CD4-positive, alpha-beta memory T cell (primary cell): ENCODE data around the gene NR3C2. TPM values are rescaled to one million over a fixed set of nuclear protein-coding genes. Genes with fewer than 3 reads are reported as not detected.
A peak's percentile ranks its signal among the peaks of the same experiment; 100 is the strongest.

Experiments
- CTCF ChIA-PET: fragments of 350-600 bp; sonication (Branson Sonifier 250); formaldehyde crosslinking; loops from one replicate; lab custom pipeline; 2021; ENCODE audit warnings: inconsistent platforms; ENCODE audit not compliant: partially characterized antibody; lab: Charles Lee
- POLR2A ChIA-PET: fragments of 350-600 bp; sonication (Branson Sonifier 250); formaldehyde crosslinking; loops from one replicate; lab custom pipeline; 2021; ENCODE audit not compliant: partially characterized antibody; lab: Charles Lee
- DNase-seq, 5 donors: peaks; one replicate each; pipeline versions ENCODE4 v3.0.0 to v3.0.0-alpha.2; 2020 to 2022; ENCODE audit warnings: mixed read lengths in 1 of 5
- H3K27ac ChIP-seq: one replicate; pipeline ENCODE4 v1.7.0; 2013; ENCODE audit warnings: low read depth, low read length
- H3K27me3 ChIP-seq: 2 replicates; pipeline ENCODE4 v1.7.0; 2013; ENCODE audit warnings: mild to moderate bottlenecking, low read length, moderate library complexity; ENCODE audit not compliant: insufficient read depth
- H3K36me3 ChIP-seq: 2 replicates; pipeline ENCODE4 v1.7.0; 2013; ENCODE audit warnings: mild to moderate bottlenecking, low read length, moderate library complexity; ENCODE audit not compliant: insufficient read depth
- H3K4me1 ChIP-seq: 2 replicates; pipeline ENCODE4 v1.7.0; 2013; ENCODE audit warnings: mild to moderate bottlenecking, low read length, moderate library complexity; ENCODE audit not compliant: insufficient read depth
- H3K4me3 ChIP-seq, 2 donors: one replicate each; pipeline ENCODE4 v1.7.0; 2013; ENCODE audit warnings: low read length in 2 of 2, mild to moderate bottlenecking in 1 of 2
- H3K9me3 ChIP-seq, 2 donors: one replicate each; pipeline ENCODE4 v1.7.0; 2013; ENCODE audit warnings: low read length in 2 of 2, control low read depth in 1 of 2; ENCODE audit not compliant: control insufficient read depth in 1 of 2
- H3K27ac Mint-ChIP-seq, 7 donors: one replicate each; pipeline ENCODE4 v1.8.0; 2020 to 2021; ENCODE audit warnings: mixed read lengths in 7 of 7, mild to moderate bottlenecking in 6 of 7, inconsistent platforms in 3 of 7, moderate library complexity in 3 of 7
- H3K27me3 Mint-ChIP-seq, 2 donors: one replicate each; pipeline ENCODE4 v1.8.0; 2020 to 2021; ENCODE audit warnings: mixed read lengths in 2 of 2
- H3K36me3 Mint-ChIP-seq, 2 donors: one replicate each; pipeline ENCODE4 v1.8.0; 2020 to 2021; ENCODE audit warnings: mixed read lengths in 2 of 2, inconsistent platforms in 1 of 2, mild to moderate bottlenecking in 1 of 2
- H3K4me1 Mint-ChIP-seq, 4 donors: one replicate each; pipeline ENCODE4 v1.8.0; 2020 to 2021; ENCODE audit warnings: mixed read lengths in 4 of 4, mild to moderate bottlenecking in 1 of 4
- H3K4me3 Mint-ChIP-seq, 8 donors: one replicate each; pipeline ENCODE4 v1.8.0; 2020 to 2021; ENCODE audit warnings: mixed read lengths in 8 of 8, mild to moderate bottlenecking in 7 of 8, moderate library complexity in 6 of 8, inconsistent platforms in 3 of 8
- H3K9me3 Mint-ChIP-seq, 8 donors: one replicate each; pipeline ENCODE4 v1.8.0; 2020 to 2021; ENCODE audit warnings: mixed read lengths in 8 of 8, mild to moderate bottlenecking in 5 of 8, inconsistent platforms in 3 of 8, moderate library complexity in 1 of 8
- intact Hi-C: fragments of 100-400 bp; cut with micrococcal nuclease; formaldehyde crosslinking; loops from one replicate; pipeline ENCODE4 v1.15.1; 2023
- polyA plus RNA-seq, 2 donors: library from polyadenylated mRNA; unstranded; fragments of 300-500 nt; fragmentation: Illumina TruSeq; gene quantifications; one replicate each; pipeline ENCODE4 v1.2.3, GENCODE V29; 2021
- total RNA-seq, 2 experiments: library from RNA; stranded (reverse); gene quantifications; one replicate each; pipeline ENCODE4 v1.2.3, GENCODE V29; 2021

The NR3C2 gene
- total and polyA plus RNA-seq, 4 experiments from 2014 or later = 4.9 to 50.9 (median 26.8) TPM

GRCh38 chr4:148238811-148239493 lies 203.3 kb downstream of the NR3C2 start:
- H3K4me1 Mint-ChIP-seq = peaks cover 11 to 18% (median 17%) of the 10 kb centered on the region in 4 donors
- no peaks in the 10 kb centered on the region for H3K36me3 ChIP-seq
- no peak overlapping the region for H3K27ac ChIP-seq
- H3K9me3 ChIP-seq = no peaks in the 10 kb centered on the region
- H3K9me3 Mint-ChIP-seq = no peaks in the 10 kb centered on the region
- no peaks in the 10 kb centered on the region for H3K27me3 ChIP-seq
- ChIA-PET CTCF (interaction anchor here (0.6 kb wide), 1 partner anchor 11 kb away, joined by 4 read pairs; no protein-coding TSS in a partner anchor), POLR2A (no interaction called here)
- intact Hi-C loops = no loop called here
- no peak overlapping the region for H3K4me3 Mint-ChIP-seq
- peak overlapping the region in 2 of 7 donors; percentile 53 to 89 for H3K27ac Mint-ChIP-seq
- H3K36me3 Mint-ChIP-seq = peaks cover 0 to 13% of the 10 kb centered on the region in 2 donors
- no peak overlapping the region for H3K4me3 ChIP-seq
- DNase-seq = no peak
- H3K27me3 Mint-ChIP-seq = no peaks in the 10 kb centered on the region
- no peaks in the 10 kb centered on the region for H3K4me1 ChIP-seq

GRCh38 chr4:148238086-148238485 lies 204.1 kb downstream of the NR3C2 start:
- CTCF ChIA-PET = no interaction called here
- Histone ChIP-seq H3K9me3 (no peaks in the 10 kb centered on the region), H3K27me3 (no peaks in the 10 kb centered on the region), H3K4me3 (no peak overlapping the region), H3K36me3 (no peaks in the 10 kb centered on the region), H3K4me1 (no peaks in the 10 kb centered on the region), H3K27ac (no peak overlapping the region)
- no peak overlapping the region for H3K27ac Mint-ChIP-seq
- no peak overlapping the region for H3K4me3 Mint-ChIP-seq
- H3K36me3 Mint-ChIP-seq = peaks cover 0 to 19% of the 10 kb centered on the region in 2 donors
- no peaks in the 10 kb centered on the region for H3K27me3 Mint-ChIP-seq
- H3K4me1 Mint-ChIP-seq = peaks cover 11 to 18% (median 17%) of the 10 kb centered on the region in 4 donors
- POLR2A ChIA-PET = no interaction called here
- DNase-seq = no peak
- intact Hi-C loops = no loop called here
- H3K9me3 Mint-ChIP-seq = no peaks in the 10 kb centered on the region

GRCh38 chr4:148235809-148236208 lies 206.4 kb downstream of the NR3C2 start:
- Histone ChIP-seq H3K4me3 (no peak overlapping the region), H3K27ac (no peak overlapping the region), H3K36me3 (no peaks in the 10 kb centered on the region), H3K27me3 (no peaks in the 10 kb centered on the region), H3K4me1 (no peaks in the 10 kb centered on the region), H3K9me3 (no peaks in the 10 kb centered on the region)
- Mint-ChIP-seq H3K27ac (no peak overlapping the region), H3K27me3 (no peaks in the 10 kb centered on the region), H3K36me3 (peaks cover 0 to 30% of the 10 kb centered on the region in 2 donors), H3K4me1 (peaks cover 8 to 21% (median 14%) of the 10 kb centered on the region in 4 donors), H3K4me3 (no peak overlapping the region), H3K9me3 (peaks cover 0 to 2% (median 0%) of the 10 kb centered on the region in 8 donors)
- ChIA-PET POLR2A (interaction anchor here (0.7 kb wide), 1 partner anchor 208 kb away, joined by 3 read pairs; no protein-coding TSS in a partner anchor), CTCF (no interaction called here)
- intact Hi-C loops = no loop called here
- DNase-seq = no peak

GRCh38 chr4:148229798-148230197 lies 212.4 kb downstream of the NR3C2 start:
- no peak overlapping the region for H3K4me3 Mint-ChIP-seq
- intact Hi-C loops = loop anchor here (10.0 kb wide), 1 partner anchor 135 kb away; no protein-coding TSS in a partner anchor
- H3K9me3 Mint-ChIP-seq = peaks cover 0 to 4% (median 0%) of the 10 kb centered on the region in 8 donors
- CTCF ChIA-PET = interaction anchor here (1.1 kb wide), 1 partner anchor 363 kb away, joined by 3 read pairs; no protein-coding TSS in a partner anchor
- Histone ChIP-seq H3K4me3 (no peak overlapping the region), H3K27ac (no peak overlapping the region), H3K27me3 (no peaks in the 10 kb centered on the region), H3K9me3 (no peaks in the 10 kb centered on the region), H3K36me3 (no peaks in the 10 kb centered on the region), H3K4me1 (no peaks in the 10 kb centered on the region)
- H3K27me3 Mint-ChIP-seq = no peaks in the 10 kb centered on the region
- DNase-seq = no peak
- peaks cover 0 to 20% (median 11%) of the 10 kb centered on the region in 4 donors for H3K4me1 Mint-ChIP-seq
- H3K27ac Mint-ChIP-seq = peak overlapping the region in 2 of 7 donors; percentile 0 to 22
- POLR2A ChIA-PET = no interaction called here
- H3K36me3 Mint-ChIP-seq = peaks cover 0 to 29% of the 10 kb centered on the region in 2 donors

- Histone ChIP-seq H3K27me3 (no peaks in the 10 kb centered on the region), H3K9me3 (no peaks in the 10 kb centered on the region), H3K4me1 (no peaks in the 10 kb centered on the region), H3K27ac (no peak overlapping the region), H3K36me3 (no peaks in the 10 kb centered on the region), H3K4me3 (no peak overlapping the region)
- Mint-ChIP-seq H3K27me3 (no peaks in the 10 kb centered on the region), H3K4me1 (peaks cover 0 to 23% (median 15%) of the 10 kb centered on the region in 4 donors), H3K9me3 (peaks cover 0 to 4% (median 0%) of the 10 kb centered on the region in 8 donors), H3K4me3 (no peak overlapping the region), H3K36me3 (peaks cover 0 to 27% of the 10 kb centered on the region in 2 donors), H3K27ac (peak overlapping the region in 1 of 7 donors; percentile 19)
- no peak for DNase-seq
- intact Hi-C loops = loop anchor here (10.0 kb wide), 1 partner anchor 136 kb away; no protein-coding TSS in a partner anchor
- ChIA-PET CTCF (interaction anchor here (1.5 kb wide), 1 partner anchor 10 kb away, joined by 4 read pairs; no protein-coding TSS in a partner anchor), POLR2A (no interaction called here)
Observed at GRCh38 chr4:148229028-148229427, 213.2 kb downstream of the NR3C2 start.

GRCh38 chr4:148227147-148227546 lies 215.1 kb downstream of the NR3C2 start:
- Mint-ChIP-seq H3K27ac (no peak overlapping the region), H3K36me3 (peaks cover 0 to 11% of the 10 kb centered on the region in 2 donors), H3K4me1 (peaks cover 0 to 22% (median 14%) of the 10 kb centered on the region in 4 donors), H3K27me3 (no peaks in the 10 kb centered on the region), H3K4me3 (no peak overlapping the region), H3K9me3 (peaks cover 0 to 2% (median 0%) of the 10 kb centered on the region in 8 donors)
- CTCF ChIA-PET = interaction anchor here (1.5 kb wide), 1 partner anchor 12 kb away, joined by 4 read pairs; no protein-coding TSS in a partner anchor
- intact Hi-C loops = loop anchor here (10.0 kb wide), 1 partner anchor 138 kb away; no protein-coding TSS in a partner anchor
- no peak for DNase-seq
- Histone ChIP-seq H3K36me3 (no peaks in the 10 kb centered on the region), H3K4me3 (no peak overlapping the region), H3K9me3 (no peaks in the 10 kb centered on the region), H3K4me1 (no peaks in the 10 kb centered on the region), H3K27ac (no peak overlapping the region), H3K27me3 (no peaks in the 10 kb centered on the region)
- POLR2A ChIA-PET = no interaction called here

- intact Hi-C loops = loop anchor here (10.0 kb wide), 1 partner anchor 138 kb away; no protein-coding TSS in a partner anchor
- H3K36me3 Mint-ChIP-seq = peaks cover 0 to 4% of the 10 kb centered on the region in 2 donors
Observed at GRCh38 chr4:148226341-148226740, 215.9 kb downstream of the NR3C2 start.

More at GRCh38 chr4:148226341-148226740, 215.9 kb downstream of the NR3C2 start:
- no peaks in the 10 kb centered on the region for H3K27me3 Mint-ChIP-seq
- ChIA-PET POLR2A (no interaction called here), CTCF (no interaction called here)
- Histone ChIP-seq H3K36me3 (no peaks in the 10 kb centered on the region), H3K27me3 (no peaks in the 10 kb centered on the region), H3K27ac (no peak overlapping the region), H3K4me3 (no peak overlapping the region), H3K9me3 (no peaks in the 10 kb centered on the region), H3K4me1 (no peaks in the 10 kb centered on the region)
- peaks cover 0 to 2% (median 0%) of the 10 kb centered on the region in 8 donors for H3K9me3 Mint-ChIP-seq
- DNase-seq = no peak
- H3K4me3 Mint-ChIP-seq = no peak overlapping the region
- H3K27ac Mint-ChIP-seq = peak overlapping the region in 2 of 7 donors; percentile 1 to 42
- peaks cover 0 to 16% (median 12%) of the 10 kb centered on the region in 4 donors for H3K4me1 Mint-ChIP-seq
